ENCODE measurements around the gene RABL2A.
A peak's percentile ranks its signal among the peaks of the same experiment; 100 is the strongest.
"Not testable (repeated sequence)": the region's sequence is repeated elsewhere in the genome, so short reads cannot be mapped to it uniquely, and the experiment has no call there.

RABL2A gene

GRCh38 chr2:113626616-113627330, at the start of gene RABL2A:
Gene RABL2A, plus strand, starts transcription at chr2:113627266. Its CDS starts 1,341 bp downstream, at chr2:113628607.
- peak within 1 kb of the TSS; percentile 87 for H3K27ac Mint-ChIP-seq

GRCh38 chr2:113578508-113578907, 48.6 kb upstream of the RABL2A start:
- not testable (repeated sequence) for H3K27ac Mint-ChIP-seq; H3K27me3 Mint-ChIP-seq; H3K4me1 Mint-ChIP-seq; DNase-seq (ENCODE audit: low spot score in 2 of 2); H3K9me3 Mint-ChIP-seq; ATAC-seq (ENCODE audit: low read depth); H3K4me3 Mint-ChIP-seq; H3K36me3 Mint-ChIP-seq

More at GRCh38 chr2:113626616-113627330, at the start of gene RABL2A:
- peaks cover 13% of the 10 kb centered on the region for H3K4me1 Mint-ChIP-seq
- peak; percentile 87 for ATAC-seq (ENCODE audit: low read depth)
- H3K27me3 Mint-ChIP-seq, H3K9me3 Mint-ChIP-seq, H3K36me3 Mint-ChIP-seq: not testable (repeated sequence)
- peak; percentile 90 to 97 for DNase-seq (ENCODE audit: low spot score in 2 of 2)
- peak within 1 kb of the TSS; percentile 92 for H3K4me3 Mint-ChIP-seq

DNA sequence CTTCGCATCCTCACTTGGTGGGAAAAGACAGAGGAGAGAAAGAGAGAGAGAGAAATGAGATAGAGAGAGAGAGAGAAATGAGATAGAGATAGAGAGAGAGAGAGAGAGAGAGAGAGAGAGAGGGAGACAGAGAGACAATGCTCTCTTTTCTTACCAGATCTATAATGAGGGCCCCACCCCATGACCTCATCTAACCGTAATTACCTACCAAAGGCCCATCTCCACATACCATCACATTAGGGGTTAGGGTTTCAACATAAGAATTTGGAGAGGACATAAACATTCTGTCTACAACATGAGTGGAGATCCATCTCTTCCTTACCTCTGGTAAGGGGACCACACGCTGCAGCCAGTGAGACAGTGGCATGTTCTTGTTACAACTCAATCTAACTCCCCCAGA, 44.6 kb upstream of the RABL2A start:
- not testable (repeated sequence) for H3K9me3 Mint-ChIP-seq; H3K27me3 Mint-ChIP-seq; H3K36me3 Mint-ChIP-seq; DNase-seq (ENCODE audit: low spot score in 2 of 2); ATAC-seq (ENCODE audit: low read depth); H3K27ac Mint-ChIP-seq
- Mint-ChIP-seq H3K4me3 (peak overlapping the region; percentile 71), H3K4me1 (peaks cover 12% of the 10 kb centered on the region)

- H3K9me3 Mint-ChIP-seq, H3K36me3 Mint-ChIP-seq, H3K27me3 Mint-ChIP-seq: not testable (repeated sequence)
- H3K4me3 Mint-ChIP-seq: peak overlapping the region; percentile 96
- DNase-seq (ENCODE audit: low spot score in 2 of 2) (peak; percentile 75 to 82), ATAC-seq (ENCODE audit: low read depth) (peak; percentile 54)
- H3K4me1 Mint-ChIP-seq: peaks cover 12% of the 10 kb centered on the region
- H3K27ac Mint-ChIP-seq: peak overlapping the region; percentile 90
Measured at GRCh38 chr2:113583521-113584225, 43.4 kb upstream of the RABL2A start.

DNA sequence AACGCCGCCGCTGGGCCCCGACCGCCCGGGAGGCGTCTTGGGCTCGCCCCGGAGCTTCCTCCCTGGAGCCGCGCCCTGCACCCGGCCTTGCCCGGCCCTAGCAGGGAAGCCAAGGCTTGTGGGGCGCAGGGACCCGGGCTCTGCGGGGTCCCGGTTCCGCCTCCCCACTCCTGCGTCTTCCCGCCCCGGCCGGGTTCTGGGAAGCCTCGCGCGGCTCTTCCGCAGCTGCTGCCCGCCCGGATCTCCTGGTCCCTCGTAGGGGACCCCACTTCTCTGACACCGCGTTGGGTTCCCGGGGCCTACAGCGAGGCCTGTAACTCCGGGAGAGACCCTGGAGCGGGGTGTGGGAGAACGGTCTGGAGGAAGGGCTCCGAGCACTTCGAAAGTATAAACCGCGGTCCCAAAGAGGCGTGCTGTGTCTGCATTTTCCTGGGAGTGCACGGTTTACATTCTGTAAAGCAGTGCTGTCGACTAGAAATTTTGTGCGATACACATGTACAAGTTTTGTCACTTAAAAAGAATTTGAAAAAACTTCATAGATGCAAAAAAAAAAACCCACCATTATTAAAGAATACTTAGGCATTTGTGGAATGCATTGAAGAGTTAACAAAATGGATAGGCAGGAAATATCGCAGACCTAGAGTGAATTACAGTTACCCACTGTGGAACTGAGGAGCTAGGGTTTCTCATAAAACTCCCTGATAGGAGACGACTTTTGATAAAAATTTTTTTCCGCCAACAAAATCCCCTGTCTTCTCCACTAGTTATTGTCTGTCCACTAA, 42.6 kb upstream of the RABL2A start:
- not testable (repeated sequence) for H3K36me3 Mint-ChIP-seq; H3K9me3 Mint-ChIP-seq; ATAC-seq (ENCODE audit: low read depth); H3K27me3 Mint-ChIP-seq; DNase-seq (ENCODE audit: low spot score in 2 of 2)
- Mint-ChIP-seq H3K27ac (peak overlapping the region; percentile 90), H3K4me1 (peaks cover 12% of the 10 kb centered on the region), H3K4me3 (peak overlapping the region; percentile 68)

- not testable (repeated sequence) for H3K4me3 Mint-ChIP-seq; H3K9me3 Mint-ChIP-seq; H3K36me3 Mint-ChIP-seq; ATAC-seq (ENCODE audit: low read depth); H3K27me3 Mint-ChIP-seq; H3K27ac Mint-ChIP-seq
- H3K4me1 Mint-ChIP-seq: peaks cover 12% of the 10 kb centered on the region
- DNase-seq (ENCODE audit: low spot score in 2 of 2): peak; percentile 50 to 51
Measured at GRCh38 chr2:113587201-113587600, 39.9 kb upstream of the RABL2A start.

DNA sequence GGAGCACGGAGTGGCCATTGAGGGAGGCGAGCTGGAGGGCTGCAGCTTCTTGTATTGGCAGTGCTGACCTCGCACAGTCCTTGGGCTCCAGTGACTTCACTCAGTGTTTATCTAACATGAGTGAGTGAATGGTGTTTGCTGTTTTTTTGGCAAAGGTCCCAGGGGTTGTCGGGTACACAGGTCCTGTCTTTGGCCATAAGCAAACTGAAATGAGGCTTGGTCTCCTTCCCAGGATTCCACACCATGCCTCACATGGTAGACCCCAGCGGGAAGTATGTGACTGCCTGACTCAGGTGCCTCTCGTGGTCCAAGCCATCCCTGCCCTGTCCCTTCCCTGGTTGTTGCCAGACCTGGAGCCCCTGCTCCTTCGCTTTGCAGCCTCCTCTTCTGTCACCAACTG, 37.5 kb upstream of the RABL2A start:
- H3K36me3 Mint-ChIP-seq; H3K4me3 Mint-ChIP-seq; ATAC-seq (ENCODE audit: low read depth); H3K4me1 Mint-ChIP-seq; DNase-seq (ENCODE audit: low spot score in 2 of 2); H3K27me3 Mint-ChIP-seq; H3K27ac Mint-ChIP-seq; H3K9me3 Mint-ChIP-seq: not testable (repeated sequence)

DNA sequence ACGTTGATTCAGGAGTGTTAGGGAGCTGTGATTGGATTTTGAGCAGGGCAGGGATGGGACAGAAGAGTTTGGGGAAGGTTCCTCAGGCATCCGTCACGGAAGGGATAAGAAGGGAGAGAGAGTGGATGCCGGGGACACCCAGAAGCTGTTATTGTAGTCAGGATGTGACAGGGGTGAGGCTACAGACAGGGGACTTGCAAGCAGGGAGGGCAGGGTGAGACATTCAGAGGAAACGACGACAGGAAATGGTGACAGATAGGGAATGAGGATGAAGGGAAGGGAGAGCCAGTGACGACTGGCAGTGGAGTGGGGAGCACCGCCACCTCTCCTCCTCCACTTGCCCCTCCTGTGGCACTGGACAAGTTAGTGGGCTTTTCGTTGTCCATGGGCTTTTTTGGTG, 35.1 kb upstream of the RABL2A start:
- H3K9me3 Mint-ChIP-seq; H3K4me3 Mint-ChIP-seq; H3K4me1 Mint-ChIP-seq; DNase-seq (ENCODE audit: low spot score in 2 of 2); ATAC-seq (ENCODE audit: low read depth); H3K27ac Mint-ChIP-seq; H3K27me3 Mint-ChIP-seq; H3K36me3 Mint-ChIP-seq: not testable (repeated sequence)

DNA sequence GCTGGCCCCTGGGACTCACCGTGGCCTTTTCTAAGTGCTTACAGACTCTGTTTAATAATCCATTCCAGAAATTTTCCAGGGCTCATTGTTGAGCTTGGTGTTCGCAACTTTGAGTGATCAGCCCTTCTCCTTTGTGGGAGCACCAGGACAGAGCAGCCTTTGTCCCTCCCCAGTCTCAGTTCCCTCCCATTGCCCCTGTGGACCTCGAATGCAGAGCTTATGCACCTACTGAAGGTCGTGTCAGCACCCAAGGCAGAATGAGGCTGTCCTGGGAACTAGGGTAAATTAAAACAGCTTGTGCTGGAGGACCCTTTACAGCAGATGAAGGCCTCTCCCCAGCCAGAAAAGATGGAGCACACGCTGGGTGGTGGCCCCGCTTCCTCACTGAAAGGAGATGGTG, 33.8 kb upstream of the RABL2A start:
- not testable (repeated sequence) for ATAC-seq (ENCODE audit: low read depth); H3K4me1 Mint-ChIP-seq; H3K27ac Mint-ChIP-seq; H3K9me3 Mint-ChIP-seq; H3K36me3 Mint-ChIP-seq; DNase-seq (ENCODE audit: low spot score in 2 of 2); H3K4me3 Mint-ChIP-seq; H3K27me3 Mint-ChIP-seq

DNA sequence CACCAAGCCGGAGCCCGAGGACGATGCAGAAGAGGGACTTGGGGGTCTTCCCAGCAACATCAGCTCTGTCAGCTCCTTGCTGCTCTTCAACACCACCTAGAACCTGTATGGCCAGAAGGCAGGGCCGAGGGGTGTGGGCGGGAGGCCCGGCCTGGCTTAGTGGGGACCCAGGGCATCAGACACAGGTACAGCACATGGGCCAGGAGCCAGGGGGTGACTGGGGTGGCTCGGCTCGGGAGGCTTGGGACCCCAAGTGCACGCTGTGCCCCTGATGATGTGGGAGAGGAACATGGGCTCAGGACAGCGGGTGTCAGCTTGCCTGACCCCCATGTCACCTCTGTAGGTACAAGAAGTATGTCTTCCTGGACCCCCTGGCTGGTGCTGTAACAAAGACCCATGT, 31.3 kb upstream of the RABL2A start:
- not testable (repeated sequence) for H3K36me3 Mint-ChIP-seq; DNase-seq (ENCODE audit: low spot score in 2 of 2); H3K4me3 Mint-ChIP-seq; ATAC-seq (ENCODE audit: low read depth); H3K9me3 Mint-ChIP-seq; H3K27ac Mint-ChIP-seq; H3K4me1 Mint-ChIP-seq; H3K27me3 Mint-ChIP-seq

GRCh38 chr2:113597164-113597563, 29.9 kb upstream of the RABL2A start:
- not testable (repeated sequence) for H3K9me3 Mint-ChIP-seq; H3K36me3 Mint-ChIP-seq; H3K27ac Mint-ChIP-seq; H3K4me1 Mint-ChIP-seq; ATAC-seq (ENCODE audit: low read depth); H3K27me3 Mint-ChIP-seq; H3K4me3 Mint-ChIP-seq; DNase-seq (ENCODE audit: low spot score in 2 of 2)

- not testable (repeated sequence) for H3K9me3 Mint-ChIP-seq; H3K27ac Mint-ChIP-seq; H3K36me3 Mint-ChIP-seq; H3K4me1 Mint-ChIP-seq; H3K4me3 Mint-ChIP-seq; DNase-seq (ENCODE audit: low spot score in 2 of 2); H3K27me3 Mint-ChIP-seq; ATAC-seq (ENCODE audit: low read depth)
Measured at GRCh38 chr2:113597572-113597971, 29.5 kb upstream of the RABL2A start.

DNA sequence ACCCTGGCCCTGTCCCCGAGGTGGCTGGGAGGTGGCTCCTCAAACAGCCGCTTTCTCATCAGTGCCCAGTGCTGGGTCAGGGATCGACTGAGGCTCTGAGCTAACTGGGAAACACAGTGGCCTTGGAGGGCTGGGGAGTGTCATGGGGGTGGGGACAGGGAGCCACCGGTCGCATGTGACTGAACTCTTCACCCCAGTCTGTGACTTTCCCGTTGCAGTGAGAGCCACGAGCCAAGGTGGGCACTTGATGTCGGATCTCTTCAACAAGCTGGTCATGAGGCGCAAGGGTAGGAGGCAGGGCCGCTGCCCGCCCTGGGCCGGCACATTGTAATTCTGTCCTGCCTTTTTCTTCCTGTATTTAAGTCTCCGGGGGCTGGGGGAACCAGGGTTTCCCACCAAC, 28.9 kb upstream of the RABL2A start:
- not testable (repeated sequence) for H3K36me3 Mint-ChIP-seq; H3K27ac Mint-ChIP-seq; H3K4me3 Mint-ChIP-seq; ATAC-seq (ENCODE audit: low read depth); DNase-seq (ENCODE audit: low spot score in 2 of 2); H3K9me3 Mint-ChIP-seq; H3K27me3 Mint-ChIP-seq; H3K4me1 Mint-ChIP-seq

- DNase-seq (ENCODE audit: low spot score in 2 of 2); H3K27ac Mint-ChIP-seq; H3K27me3 Mint-ChIP-seq; H3K9me3 Mint-ChIP-seq; H3K4me3 Mint-ChIP-seq; ATAC-seq (ENCODE audit: low read depth); H3K4me1 Mint-ChIP-seq; H3K36me3 Mint-ChIP-seq: not testable (repeated sequence)
Measured at GRCh38 chr2:113598738-113599137, 28.3 kb upstream of the RABL2A start.

All from memory B cell (primary cell).